OCI-LY7 (cell line): Measurements from ENCODE around the gene PIEZO2.

Source experiments
- CTCF ChIP-seq: fragments of 200-600 bp; sonication (generic); conservative IDR thresholded peaks from 2 replicates; pipeline ENCODE4 v1.5.1; 2014; ENCODE audit warnings: mild to moderate bottlenecking, antibody characterized with exemption, low read length, moderate library complexity, mixed read lengths
- EZH2phosphoT487 ChIP-seq: fragments of 200-600 bp; sonication (generic); IDR thresholded peaks from 2 replicates; pipeline ENCODE4 v1.6.1; 2018; ENCODE audit warnings: low read depth, borderline replicate concordance, mild to moderate bottlenecking, mixed run types, antibody characterized with exemption, low read length, moderate library complexity, mixed read lengths

DNA sequence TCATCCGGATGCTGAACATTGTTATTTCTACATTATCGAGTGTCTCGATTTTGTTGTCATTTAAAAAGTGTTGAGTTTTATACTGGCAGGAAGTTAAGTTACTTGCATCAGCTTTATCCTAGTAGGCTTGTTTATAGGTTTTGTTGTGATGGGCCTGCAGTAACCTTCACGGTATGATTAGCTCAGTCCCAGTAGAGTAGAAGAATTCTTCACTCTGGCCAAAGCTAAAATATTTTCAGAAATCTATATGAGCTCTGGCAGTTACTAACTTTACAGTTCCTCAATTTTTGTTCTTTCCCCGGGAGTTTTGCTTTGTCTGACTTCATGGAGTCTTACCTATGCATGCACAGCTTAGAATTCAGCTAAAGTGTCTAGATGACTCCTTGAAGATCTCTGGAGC, 328.7 kb downstream of the PIEZO2 start:
- TF ChIP-seq CTCF (no peak), EZH2phosphoT487 (no peak)
